GM23248 (cell line): ENCODE results near the gene KIAA1671.

ENCODE experiments used
- EZH2 ChIP-seq: fragments of 200-600 bp; sonication (generic); IDR thresholded peaks from 2 replicates; pipeline ENCODE4 v1.6.1; 2018; ENCODE audit warnings: antibody characterized with exemption, mild to moderate bottlenecking; ENCODE audit not compliant: insufficient read depth, poor library complexity, severe bottlenecking
- EZH2phosphoT487 ChIP-seq: fragments of 200-600 bp; sonication (generic); IDR thresholded peaks from 2 replicates; pipeline ENCODE4 v1.6.1; 2018; ENCODE audit warnings: antibody characterized with exemption, moderate library complexity, mild to moderate bottlenecking, low read depth; ENCODE audit not compliant: insufficient read depth

DNA sequence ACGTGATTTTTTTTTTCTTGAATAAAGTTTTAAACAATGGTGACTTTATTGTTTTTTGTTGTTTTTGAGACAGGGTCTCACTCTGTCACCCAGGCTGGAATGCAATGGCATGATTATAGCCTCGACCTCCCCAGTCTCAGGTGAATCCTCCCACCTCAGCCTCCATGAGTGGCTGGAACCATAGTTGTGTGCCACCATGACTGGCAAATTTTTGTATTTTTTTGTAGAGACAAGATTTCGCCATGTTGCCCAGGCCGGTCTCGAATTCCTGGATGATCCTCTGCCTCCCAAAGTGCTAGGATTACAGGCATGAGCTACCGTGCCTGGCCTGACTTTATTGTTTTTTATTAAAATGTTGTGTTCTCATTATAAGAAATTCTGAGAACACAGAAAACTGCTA, 235.0 kb downstream of the KIAA1671 start:
- TF ChIP-seq EZH2phosphoT487 = no peak
- no peak for TF ChIP-seq EZH2
